ENCODE data around the gene MTCH1. TPM values are rescaled to one million over a fixed set of nuclear protein-coding genes. Genes with fewer than 3 reads are reported as not detected.

Gene MTCH1
- total RNA-seq, 2 donors from 2014 or later: 226 to 235 TPM

DNA sequence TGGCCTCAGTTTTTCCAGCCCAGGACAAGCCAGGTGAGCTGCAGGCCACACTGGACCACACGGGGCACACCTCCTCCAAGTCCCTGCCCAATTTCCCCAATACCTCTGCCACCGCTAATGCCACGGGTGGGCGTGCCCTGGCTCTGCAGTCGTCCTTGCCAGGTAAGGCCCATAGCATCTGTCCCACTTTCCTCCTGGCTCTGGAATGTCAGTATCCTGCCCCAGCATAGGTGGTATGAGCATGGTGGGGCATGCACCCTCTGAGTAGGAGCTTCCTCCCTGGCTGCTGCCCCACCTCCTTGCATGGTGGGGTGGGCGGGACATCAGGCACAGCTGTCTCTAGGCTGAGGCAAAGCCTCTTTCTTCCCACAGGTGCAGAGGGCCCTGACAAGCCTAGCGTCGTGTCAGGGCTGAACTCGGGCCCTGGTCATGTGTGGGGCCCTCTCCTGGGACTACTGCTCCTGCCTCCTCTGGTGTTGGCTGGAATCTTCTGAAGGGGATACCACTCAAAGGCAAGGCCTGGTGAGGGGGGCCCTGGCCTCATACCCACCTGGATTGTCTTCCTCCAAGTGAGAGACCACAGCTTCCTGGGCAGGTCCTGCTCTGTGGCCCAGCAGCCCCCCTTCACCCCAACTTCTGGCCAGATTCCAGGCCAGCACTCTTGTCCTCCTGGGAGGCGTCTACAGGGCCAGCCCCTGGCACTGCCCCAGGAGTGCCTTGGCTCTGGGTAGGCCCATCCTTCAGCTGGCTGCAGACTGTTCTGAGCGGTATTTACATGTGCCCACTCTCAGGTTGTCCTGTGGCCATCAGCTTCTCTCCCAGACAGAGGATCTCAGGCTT, 22.3 kb downstream of the MTCH1 start:
- TF ChIP-seq, protein P1, sequence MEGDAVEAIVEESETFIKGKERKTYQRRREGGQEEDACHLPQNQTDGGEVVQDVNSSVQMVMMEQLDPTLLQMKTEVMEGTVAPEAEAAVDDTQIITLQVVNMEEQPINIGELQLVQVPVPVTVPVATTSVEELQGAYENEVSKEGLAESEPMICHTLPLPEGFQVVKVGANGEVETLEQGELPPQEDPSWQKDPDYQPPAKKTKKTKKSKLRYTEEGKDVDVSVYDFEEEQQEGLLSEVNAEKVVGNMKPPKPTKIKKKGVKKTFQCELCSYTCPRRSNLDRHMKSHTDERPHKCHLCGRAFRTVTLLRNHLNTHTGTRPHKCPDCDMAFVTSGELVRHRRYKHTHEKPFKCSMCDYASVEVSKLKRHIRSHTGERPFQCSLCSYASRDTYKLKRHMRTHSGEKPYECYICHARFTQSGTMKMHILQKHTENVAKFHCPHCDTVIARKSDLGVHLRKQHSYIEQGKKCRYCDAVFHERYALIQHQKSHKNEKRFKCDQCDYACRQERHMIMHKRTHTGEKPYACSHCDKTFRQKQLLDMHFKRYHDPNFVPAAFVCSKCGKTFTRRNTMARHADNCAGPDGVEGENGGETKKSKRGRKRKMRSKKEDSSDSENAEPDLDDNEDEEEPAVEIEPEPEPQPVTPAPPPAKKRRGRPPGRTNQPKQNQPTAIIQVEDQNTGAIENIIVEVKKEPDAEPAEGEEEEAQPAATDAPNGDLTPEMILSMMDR (conservative IDR thresholded peaks at IDR 0.05): no peak
- Histone ChIP-seq H3K27me3 (ENCODE audit: control insufficient read depth, insufficient read depth, low read length, poor library complexity, severe bottlenecking) (no peaks in the 10 kb centered on the region), H3K9me3 (ENCODE audit: control insufficient read depth, low read length) (no peaks in the 10 kb centered on the region), H3K4me1 (ENCODE audit: control insufficient read depth, insufficient read depth, low read length) (no peaks in the 10 kb centered on the region), H3K4me3 (ENCODE audit: low read length) (no peak overlapping the region), H3K9ac (ENCODE audit: extremely low read depth, low read length, poor library complexity, severe bottlenecking) (no peak overlapping the region), H3K27ac (ENCODE audit: low read depth, low read length) (no peak overlapping the region), H3K36me3 (ENCODE audit: control insufficient read depth, insufficient read depth, low read length) (peaks cover 23% of the 10 kb centered on the region)
- Mint-ChIP-seq H3K27ac (no peak overlapping the region), H3K36me3 (ENCODE audit: low read depth) (peaks cover 26% of the 10 kb centered on the region), H3K27me3 (ENCODE audit: insufficient read depth) (peaks cover 1% of the 10 kb centered on the region), H3K4me1 (peaks cover 6% of the 10 kb centered on the region), H3K4me3 (no peak overlapping the region), H3K9me3 (no peaks in the 10 kb centered on the region)
- no peak for DNase-seq
- 85% methylated on average over 10 to 11 of the region's 11 CpGs for WGBS, 2 experiments (ENCODE audit: insufficient coverage in 1 of 2, insufficient read length in 1 of 2)

DNA sequence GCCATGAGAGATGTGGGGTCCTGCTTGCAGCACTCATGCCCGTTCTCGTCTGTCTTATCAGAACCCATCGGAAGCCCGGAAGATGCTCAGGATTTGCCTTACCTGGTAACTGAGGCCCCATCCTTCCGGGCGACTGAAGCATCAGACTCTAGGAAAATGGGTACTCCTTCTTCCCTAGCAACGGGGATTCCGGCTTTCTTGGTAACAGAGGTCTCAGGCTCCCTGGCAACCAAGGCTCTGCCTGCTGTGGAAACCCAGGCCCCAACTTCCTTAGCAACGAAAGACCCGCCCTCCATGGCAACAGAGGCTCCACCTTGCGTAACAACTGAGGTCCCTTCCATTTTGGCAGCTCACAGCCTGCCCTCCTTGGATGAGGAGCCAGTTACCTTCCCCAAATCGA, 23.1 kb downstream of the MTCH1 start:
- Mint-ChIP-seq H3K9me3 (no peaks in the 10 kb centered on the region), H3K4me3 (no peak overlapping the region), H3K27me3 (ENCODE audit: insufficient read depth) (peaks cover 1% of the 10 kb centered on the region), H3K36me3 (ENCODE audit: low read depth) (peaks cover 18% of the 10 kb centered on the region), H3K4me1 (peaks cover 6% of the 10 kb centered on the region), H3K27ac (no peak overlapping the region)
- WGBS, 2 experiments (ENCODE audit: insufficient coverage in 1 of 2, insufficient read length in 1 of 2): 61 to 68% methylated on average over 11 to 12 of the region's 12 CpGs
- Histone ChIP-seq H3K9me3 (ENCODE audit: control insufficient read depth, low read length) (no peaks in the 10 kb centered on the region), H3K36me3 (ENCODE audit: control insufficient read depth, insufficient read depth, low read length) (peaks cover 15% of the 10 kb centered on the region), H3K27ac (ENCODE audit: low read depth, low read length) (no peak overlapping the region), H3K9ac (ENCODE audit: extremely low read depth, low read length, poor library complexity, severe bottlenecking) (no peak overlapping the region), H3K4me3 (ENCODE audit: low read length) (no peak overlapping the region), H3K27me3 (ENCODE audit: control insufficient read depth, insufficient read depth, low read length, poor library complexity, severe bottlenecking) (no peaks in the 10 kb centered on the region), H3K4me1 (ENCODE audit: control insufficient read depth, insufficient read depth, low read length) (no peaks in the 10 kb centered on the region)
- TF ChIP-seq, protein P1 (conservative IDR thresholded peaks at IDR 0.05): no peak
- peak; percentile 95 for DNase-seq

DNA sequence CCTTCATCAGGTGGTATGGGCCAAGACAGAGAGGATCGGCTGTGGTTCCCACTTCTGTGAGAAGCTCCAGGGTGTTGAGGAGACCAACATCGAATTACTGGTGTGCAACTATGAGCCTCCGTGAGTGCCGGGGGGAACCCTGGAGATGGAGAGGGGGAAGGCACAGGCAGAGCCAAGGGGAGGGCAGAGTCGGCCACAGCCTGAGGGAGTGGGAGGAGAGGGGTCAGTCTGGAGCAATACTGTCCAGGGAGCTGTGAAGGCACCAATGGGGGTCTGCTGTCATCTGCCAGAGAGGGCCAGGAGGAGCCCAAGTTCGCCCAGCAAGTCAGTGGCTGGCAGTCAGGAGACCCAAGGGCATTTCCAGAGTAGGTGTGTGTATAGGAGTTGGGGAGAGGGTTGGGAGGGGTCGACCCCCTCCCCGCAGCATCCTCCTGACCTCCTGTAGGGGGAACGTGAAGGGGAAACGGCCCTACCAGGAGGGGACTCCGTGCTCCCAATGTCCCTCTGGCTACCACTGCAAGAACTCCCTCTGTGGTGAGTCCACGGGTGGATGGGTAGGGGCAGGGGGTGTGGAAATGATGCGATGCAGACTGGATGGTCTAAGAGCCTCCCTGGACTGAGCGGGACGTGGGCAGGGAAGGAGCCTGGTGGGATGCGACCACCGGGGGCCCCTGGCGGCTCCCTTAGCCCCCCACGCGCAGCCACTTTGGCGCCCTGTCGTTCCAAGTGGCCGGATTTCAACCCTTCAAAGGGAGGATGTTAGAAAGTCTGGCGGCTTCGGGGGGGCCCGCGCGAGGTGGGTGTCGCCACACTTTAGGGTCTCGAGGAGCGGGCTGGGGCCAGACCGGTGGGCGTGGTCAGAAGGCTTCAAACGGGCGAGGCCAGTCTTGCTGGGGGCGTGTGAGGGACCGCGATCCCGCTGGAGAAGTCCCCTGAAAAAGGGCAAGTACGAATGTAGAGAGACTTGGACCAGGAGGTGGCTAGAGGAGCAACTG, 24.3 kb downstream of the MTCH1 start:
- Mint-ChIP-seq H3K4me1 (peaks cover 6% of the 10 kb centered on the region), H3K27ac (no peak overlapping the region), H3K27me3 (ENCODE audit: insufficient read depth) (peaks cover 1% of the 10 kb centered on the region), H3K4me3 (no peak overlapping the region), H3K9me3 (no peaks in the 10 kb centered on the region), H3K36me3 (ENCODE audit: low read depth) (peaks cover 7% of the 10 kb centered on the region)
- peaks cover 3% of the 10 kb centered on the region for H3K36me3 ChIP-seq (ENCODE audit: control insufficient read depth, insufficient read depth, low read length)
- no peak overlapping the region for H3K9ac ChIP-seq (ENCODE audit: extremely low read depth, low read length, poor library complexity, severe bottlenecking)
- H3K9me3 ChIP-seq (ENCODE audit: control insufficient read depth, low read length): no peaks in the 10 kb centered on the region
- H3K27me3 ChIP-seq (ENCODE audit: control insufficient read depth, insufficient read depth, low read length, poor library complexity, severe bottlenecking): no peaks in the 10 kb centered on the region
- WGBS, 2 experiments (ENCODE audit: insufficient coverage in 1 of 2, insufficient read length in 1 of 2): 92 to 93% methylated on average over 30 to 40 of the region's 40 CpGs
- TF ChIP-seq, protein P1 (conservative IDR thresholded peaks at IDR 0.05): no peak
- H3K4me3 ChIP-seq (ENCODE audit: low read length): no peak overlapping the region
- DNase-seq: no peak
- no peaks in the 10 kb centered on the region for H3K4me1 ChIP-seq (ENCODE audit: control insufficient read depth, insufficient read depth, low read length)
- H3K27ac ChIP-seq (ENCODE audit: low read depth, low read length): no peak overlapping the region
